Spleen (tissue), 7 donors: ENCODE results near the gene TJP1.
"Not testable (repeated sequence)": the region's sequence is repeated elsewhere in the genome, so short reads cannot be mapped to it uniquely, and the experiment has no call there.

Source experiments
- POLR2A ChIP-seq, 3 donors: fragments of 450-650 bp; IDR thresholded peaks; one replicate each; pipeline ENCODE4 v1.5.1; 2017; ENCODE audit warnings: antibody characterized with exemption in 3 of 3, mild to moderate bottlenecking in 1 of 3
- TF ChIP-seq, protein P1 (sequence below), 11 experiments: fragments of 200-600 bp in 7 of 11; fragments of 450-650 bp in 4 of 11; sonication (generic) in 4 of 11; IDR thresholded peaks in 8 of 11; conservative IDR thresholded peaks in 3 of 11; 1 replicate in 7 of 11; 2 replicates in 4 of 11; pipeline versions ENCODE4 v1.4.0 to v1.8.0; 2016 to 2021; ENCODE audit warnings: antibody characterized with exemption in 11 of 11, inconsistent platforms in 4 of 11, mild to moderate bottlenecking in 1 of 11
- donor health status: DM: no; HTN: no; CAD: no; lungs with moderate emphysema.
- donor health status: DM: no; HTN: no; CAD: no.
- donor health status: DM: no; HTN: no; CAD: no.

DNA sequence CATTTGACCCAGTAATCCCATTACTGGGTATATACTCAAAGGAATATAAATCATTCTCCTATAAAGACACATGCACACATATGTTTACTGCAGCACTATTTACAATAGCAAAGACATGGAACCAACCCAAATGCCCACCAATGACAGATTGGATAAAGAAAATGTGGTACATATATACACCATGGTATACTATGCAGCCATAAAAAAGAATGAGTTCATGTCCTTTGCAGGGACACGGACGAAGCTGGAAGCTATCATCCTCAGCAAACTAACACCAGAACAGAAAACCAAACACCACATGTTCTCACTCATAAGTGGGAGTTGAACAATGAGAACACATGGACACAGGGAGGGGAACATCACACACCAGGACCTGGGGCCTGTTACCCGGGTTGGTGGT lies 4.8 kb downstream of the TJP1 start:
- TF ChIP-seq, protein P1, sequence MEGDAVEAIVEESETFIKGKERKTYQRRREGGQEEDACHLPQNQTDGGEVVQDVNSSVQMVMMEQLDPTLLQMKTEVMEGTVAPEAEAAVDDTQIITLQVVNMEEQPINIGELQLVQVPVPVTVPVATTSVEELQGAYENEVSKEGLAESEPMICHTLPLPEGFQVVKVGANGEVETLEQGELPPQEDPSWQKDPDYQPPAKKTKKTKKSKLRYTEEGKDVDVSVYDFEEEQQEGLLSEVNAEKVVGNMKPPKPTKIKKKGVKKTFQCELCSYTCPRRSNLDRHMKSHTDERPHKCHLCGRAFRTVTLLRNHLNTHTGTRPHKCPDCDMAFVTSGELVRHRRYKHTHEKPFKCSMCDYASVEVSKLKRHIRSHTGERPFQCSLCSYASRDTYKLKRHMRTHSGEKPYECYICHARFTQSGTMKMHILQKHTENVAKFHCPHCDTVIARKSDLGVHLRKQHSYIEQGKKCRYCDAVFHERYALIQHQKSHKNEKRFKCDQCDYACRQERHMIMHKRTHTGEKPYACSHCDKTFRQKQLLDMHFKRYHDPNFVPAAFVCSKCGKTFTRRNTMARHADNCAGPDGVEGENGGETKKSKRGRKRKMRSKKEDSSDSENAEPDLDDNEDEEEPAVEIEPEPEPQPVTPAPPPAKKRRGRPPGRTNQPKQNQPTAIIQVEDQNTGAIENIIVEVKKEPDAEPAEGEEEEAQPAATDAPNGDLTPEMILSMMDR (IDR thresholded peaks at IDR 0.05 in 8 of 11, conservative IDR thresholded peaks at IDR 0.05 in 3 of 11) = not testable (repeated sequence)
- TF ChIP-seq POLR2A (IDR thresholded peaks at IDR 0.05) = not testable (repeated sequence)
